Calu3 (cell line): ENCODE data around the gene JAZF1. TPM values are rescaled to one million over a fixed set of nuclear protein-coding genes. Genes with fewer than 3 reads are reported as not detected.

Experiments
- BruUV-seq: library from RNA; stranded (reverse); fragments of 400-500 nt; replicated peaks from 2 replicates; lab custom pipeline; 2021; lab: Mats Ljungman, UMichigan
- CTCF ChIA-PET: fragments of 300-600 bp; sonication (Branson Sonifier 250); formaldehyde crosslinking; loops from one replicate; lab custom pipeline; 2022; ENCODE audit warnings: antibody characterized with exemption; lab: Charles Lee
- DNase-seq: peaks from one replicate; pipeline ENCODE4 v3.0.0; 2022
- H3K27ac Mint-ChIP-seq: one replicate; pipeline ENCODE4 v1.8.0; 2022; ENCODE audit warnings: mixed read lengths; ENCODE audit not compliant: unreplicated experiment
- H3K27me3 Mint-ChIP-seq: one replicate; pipeline ENCODE4 v1.8.0; 2022; ENCODE audit warnings: mixed read lengths; ENCODE audit not compliant: unreplicated experiment
- H3K36me3 Mint-ChIP-seq: one replicate; pipeline ENCODE4 v1.8.0; 2022; ENCODE audit warnings: mild to moderate bottlenecking, moderate library complexity, mixed read lengths; ENCODE audit not compliant: insufficient read depth, unreplicated experiment
- H3K4me1 Mint-ChIP-seq: one replicate; pipeline ENCODE4 v1.8.0; 2022; ENCODE audit warnings: mild to moderate bottlenecking, low read depth, mixed read lengths; ENCODE audit not compliant: unreplicated experiment
- H3K4me3 Mint-ChIP-seq: one replicate; pipeline ENCODE4 v1.8.0; 2022; ENCODE audit warnings: mild to moderate bottlenecking, low read depth, moderate library complexity, mixed read lengths; ENCODE audit not compliant: unreplicated experiment
- H3K9me3 Mint-ChIP-seq: one replicate; pipeline ENCODE4 v1.8.0; 2022; ENCODE audit warnings: low read depth, mixed read lengths; ENCODE audit not compliant: unreplicated experiment
- CTCF ChIP-seq: fragments of 200-600 bp; IDR thresholded peaks from one replicate; pipeline ENCODE4 v1.8.0; 2022; ENCODE audit warnings: antibody characterized with exemption; ENCODE audit not compliant: unreplicated experiment
- intact Hi-C: fragments of 100-400 bp; cut with micrococcal nuclease; formaldehyde crosslinking; loops from one replicate; pipeline ENCODE4 v1.10.0; 2022; ENCODE audit not compliant: unreplicated experiment
- total RNA-seq: library from RNA; stranded (reverse); gene quantifications from 2 replicates; pipeline ENCODE4 v1.2.3, GENCODE V29; 2022

JAZF1 gene
- total RNA-seq, 1 experiment from 2014 or later, result 10.7 TPM

- CTCF ChIA-PET, result no interaction called here
- H3K4me1 Mint-ChIP-seq, result no peaks in the 10 kb centered on the region
- H3K36me3 Mint-ChIP-seq, result no peaks in the 10 kb centered on the region
- no peaks in the 10 kb centered on the region for H3K27me3 Mint-ChIP-seq
- H3K4me3 Mint-ChIP-seq, result no peak overlapping the region
- H3K27ac Mint-ChIP-seq, result no peak overlapping the region
- H3K9me3 Mint-ChIP-seq, result no peaks in the 10 kb centered on the region
- TF ChIP-seq CTCF, result no peak
- BruUV-seq, result no TSS peak
- DNase-seq, result no peak
- intact Hi-C loops, result no loop called here
These were observed 225.0 kb downstream of the JAZF1 start for GRCh38 chr7:27955596-27955995.

GRCh38 chr7:27955011-27955410, 225.6 kb downstream of the JAZF1 start:
- Mint-ChIP-seq H3K27ac (no peak overlapping the region), H3K9me3 (no peaks in the 10 kb centered on the region), H3K4me3 (no peak overlapping the region), H3K27me3 (no peaks in the 10 kb centered on the region), H3K36me3 (no peaks in the 10 kb centered on the region), H3K4me1 (no peaks in the 10 kb centered on the region)
- TF ChIP-seq CTCF, result no peak
- CTCF ChIA-PET, result interaction anchor here (0.6 kb wide), 1 partner anchor 924 kb away, joined by 3 read pairs; no protein-coding TSS in a partner anchor
- intact Hi-C loops, result no loop called here
- BruUV-seq, result no TSS peak
- no peak for DNase-seq

DNA sequence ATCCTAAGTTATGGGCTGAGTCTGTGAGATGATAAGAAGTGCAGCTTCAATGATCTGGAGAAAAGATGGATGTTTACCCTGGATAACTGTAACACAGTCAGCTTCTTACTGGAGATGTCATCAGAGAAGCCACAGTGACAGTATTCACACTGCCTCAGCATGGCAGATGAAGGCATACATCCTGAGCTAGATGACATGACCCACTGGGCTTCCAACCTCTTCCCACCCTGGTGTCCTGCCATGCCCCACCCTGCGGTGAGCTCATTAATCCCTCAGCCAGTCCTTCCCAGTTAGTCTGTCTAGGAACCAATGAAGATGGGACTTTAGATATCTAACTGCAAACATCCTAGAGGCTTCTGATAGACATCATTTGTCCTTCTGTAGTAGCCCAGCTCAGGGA, 226.8 kb downstream of the JAZF1 start:
- intact Hi-C loops, result no loop called here
- Mint-ChIP-seq H3K4me3 (no peak overlapping the region), H3K27ac (no peak overlapping the region), H3K36me3 (no peaks in the 10 kb centered on the region), H3K27me3 (no peaks in the 10 kb centered on the region), H3K9me3 (no peaks in the 10 kb centered on the region), H3K4me1 (no peaks in the 10 kb centered on the region)
- no peak for TF ChIP-seq CTCF
- BruUV-seq, result no TSS peak
- DNase-seq, result no peak
- CTCF ChIA-PET, result no interaction called here

GRCh38 chr7:27953361-27953760, 227.2 kb downstream of the JAZF1 start:
- TF ChIP-seq CTCF, result no peak
- Mint-ChIP-seq H3K4me3 (no peak overlapping the region), H3K36me3 (no peaks in the 10 kb centered on the region), H3K27ac (no peak overlapping the region), H3K9me3 (no peaks in the 10 kb centered on the region), H3K27me3 (no peaks in the 10 kb centered on the region), H3K4me1 (no peaks in the 10 kb centered on the region)
- DNase-seq, result no peak
- CTCF ChIA-PET, result no interaction called here
- no TSS peak for BruUV-seq
- intact Hi-C loops, result no loop called here
